ENCODE results near the gene CLCN2. TPM values are rescaled to one million over a fixed set of nuclear protein-coding genes. Genes with fewer than 3 reads are reported as not detected.
A peak's percentile ranks its signal among the peaks of the same experiment; 100 is the strongest.

Gene CLCN2
- polyA plus RNA-seq (ENCODE audit: insufficient read length in 4 of 4), result 10 to 100 TPM in 3 of 4 donors, 1 to 10 TPM in 1; 9.4 to 13.3 (median 11.6) TPM

DNA sequence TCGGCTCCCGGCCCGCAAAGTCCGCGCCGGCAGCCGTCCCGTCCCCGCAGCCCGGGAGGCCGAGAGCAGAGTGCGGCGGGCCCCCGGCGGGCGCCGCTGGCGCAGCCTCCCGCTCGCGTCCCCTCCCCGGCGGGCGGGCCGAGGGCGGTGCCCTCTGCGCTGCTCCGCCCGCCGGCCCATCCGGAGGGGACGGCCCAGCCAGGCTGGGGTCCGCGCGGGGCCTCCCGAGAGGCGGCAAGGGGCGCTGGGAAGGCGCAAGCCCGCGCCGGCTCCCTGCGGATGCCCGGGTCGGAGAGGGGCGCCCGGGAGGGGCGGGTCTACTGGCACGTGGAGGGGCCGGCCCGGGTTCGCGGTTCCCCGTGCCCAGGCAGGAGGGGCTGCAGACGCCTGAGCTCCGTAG, at the start of gene CLCN2, which contains the start of gene POLR2H:
Gene CLCN2 (minus strand): TSS at position 74 of the 400 bp plus-strand sequence. CDS start 126 bp downstream, outside the sequence.
Gene POLR2H (plus strand): TSS at position 179 of the 400 bp plus-strand sequence. CDS start 1,783 bp downstream, outside the sequence.
- peak in 1 of 4 donors; percentile 68 for DNase-seq (ENCODE audit: low read depth in 4 of 4, low spot score in 3 of 4)

DNA sequence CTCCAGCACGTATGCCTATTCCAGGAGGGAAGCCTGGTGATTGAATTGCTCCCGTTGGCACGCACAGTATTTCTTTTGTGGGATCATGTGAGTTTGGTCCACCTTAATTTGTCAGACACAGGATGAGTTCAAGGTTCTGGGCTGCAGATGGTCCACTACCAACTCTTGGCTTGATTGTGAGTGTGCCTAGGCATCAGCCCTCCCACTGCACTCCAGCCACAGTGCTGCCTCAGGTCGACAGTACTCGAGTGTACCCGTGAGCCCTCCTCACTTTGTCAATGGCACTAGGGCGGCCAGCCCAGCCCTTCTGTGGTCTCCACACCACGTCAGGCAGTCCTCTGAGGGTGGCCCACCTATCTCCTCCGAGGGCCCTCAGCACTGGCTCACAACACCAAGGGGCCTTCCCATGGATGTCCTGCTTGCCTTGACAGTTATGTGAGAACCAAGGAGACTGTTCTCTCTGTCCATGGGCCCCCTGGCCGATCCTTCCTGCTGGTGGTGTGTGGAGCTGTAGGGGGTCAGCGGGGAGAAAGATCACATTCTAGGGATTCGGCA, 48.6 kb upstream of the CLCN2 start:
- no peak for DNase-seq (ENCODE audit: low read depth in 4 of 4, low spot score in 3 of 4)

DNA sequence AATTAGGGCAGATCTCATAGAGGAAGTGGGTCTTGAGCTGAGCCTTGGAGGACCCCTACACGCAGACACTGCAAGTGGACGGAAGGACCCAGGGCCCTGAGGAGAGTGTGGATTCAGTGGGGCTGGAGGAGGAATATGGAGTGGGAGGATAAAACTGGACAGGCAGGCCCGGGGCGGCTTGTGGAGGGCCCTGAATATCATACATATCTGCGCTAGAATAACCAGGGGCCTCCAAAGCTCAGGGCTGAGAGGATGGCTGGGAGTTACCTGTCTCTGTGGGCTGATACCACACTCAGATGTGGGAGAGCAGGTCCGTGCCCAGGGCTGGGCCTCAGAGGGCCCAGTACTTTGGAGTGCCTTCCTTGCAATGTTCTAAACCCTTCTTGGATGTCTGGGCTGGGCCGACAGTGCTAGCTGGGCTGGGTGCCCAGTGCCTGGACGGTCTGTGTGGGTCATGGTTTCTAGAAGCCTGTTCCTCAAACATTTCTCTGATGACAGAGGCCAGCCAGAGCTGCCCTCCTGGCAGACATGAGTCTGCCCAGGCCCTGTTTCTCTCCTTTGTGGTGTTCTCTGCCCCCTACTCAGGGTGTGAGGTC, 48.0 kb upstream of the CLCN2 start:
- no peak for DNase-seq (ENCODE audit: low read depth in 4 of 4, low spot score in 3 of 4)

DNA sequence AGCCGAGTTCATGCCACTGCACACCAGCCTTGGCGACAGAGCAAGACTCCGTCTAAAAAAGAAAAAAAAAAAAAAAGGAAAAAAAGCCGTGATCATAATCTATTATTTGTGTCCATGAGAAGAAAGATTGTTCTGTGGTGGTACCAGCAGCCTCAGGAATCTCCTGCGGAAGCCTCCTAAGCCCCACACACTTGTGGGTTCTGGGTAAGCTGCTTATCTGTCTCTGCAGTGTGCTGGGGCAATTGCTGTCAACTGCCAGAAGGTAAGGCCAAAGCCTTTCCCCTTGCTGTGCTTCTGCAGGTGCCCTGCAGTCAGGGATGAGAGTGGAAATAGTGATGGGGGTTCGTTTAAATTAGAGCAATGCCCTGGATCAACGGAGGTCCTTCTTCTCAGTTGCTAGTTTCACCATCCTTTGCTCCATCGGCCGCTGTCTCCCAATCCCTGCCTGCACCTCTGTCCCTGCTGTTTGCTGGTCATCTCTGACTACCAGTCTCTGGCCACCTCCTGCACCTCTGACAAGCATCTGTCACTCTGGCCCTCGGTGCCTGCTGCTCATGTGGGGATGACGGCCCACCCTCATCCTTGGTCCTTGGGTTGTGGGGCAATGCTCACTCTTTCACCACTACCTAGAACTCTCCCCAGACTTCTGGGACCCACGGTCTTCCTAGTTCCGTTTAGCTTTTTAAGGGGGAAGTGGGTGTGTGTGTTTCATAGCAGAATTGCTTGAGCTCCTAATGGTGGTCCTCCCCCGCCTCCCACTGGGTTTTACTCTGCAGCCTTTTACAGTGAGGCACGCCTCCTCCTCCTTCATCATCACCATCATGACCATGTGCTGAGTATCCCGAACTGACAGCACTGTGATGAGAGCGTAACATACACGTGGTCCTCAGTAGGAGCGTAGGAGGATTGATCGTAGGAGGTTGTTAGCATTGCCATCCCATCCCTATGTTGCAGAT, 43.9 kb upstream of the CLCN2 start:
- no peak for DNase-seq (ENCODE audit: low read depth in 4 of 4, low spot score in 3 of 4)

DNA sequence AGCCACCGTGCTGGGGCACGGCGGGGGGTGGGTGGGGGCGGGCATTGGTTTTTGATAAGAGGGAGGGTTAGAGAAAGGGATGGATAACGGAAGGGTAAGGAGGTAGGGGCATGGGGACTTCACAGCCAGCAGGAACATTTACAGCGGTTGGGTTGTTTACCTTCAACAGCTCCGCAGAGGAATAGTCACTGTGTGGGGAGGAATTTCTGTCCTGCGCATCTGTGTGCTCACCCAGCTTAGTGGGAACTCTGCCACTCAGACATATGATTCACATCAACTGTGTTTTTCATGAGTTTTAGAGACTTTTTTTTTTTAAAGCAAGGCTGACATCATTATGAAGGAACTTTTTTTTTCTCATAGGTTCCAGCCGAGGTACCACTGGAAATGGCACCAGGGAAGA, 38.0 kb upstream of the CLCN2 start:
- DNase-seq (ENCODE audit: low read depth in 4 of 4, low spot score in 3 of 4), result no peak

DNA sequence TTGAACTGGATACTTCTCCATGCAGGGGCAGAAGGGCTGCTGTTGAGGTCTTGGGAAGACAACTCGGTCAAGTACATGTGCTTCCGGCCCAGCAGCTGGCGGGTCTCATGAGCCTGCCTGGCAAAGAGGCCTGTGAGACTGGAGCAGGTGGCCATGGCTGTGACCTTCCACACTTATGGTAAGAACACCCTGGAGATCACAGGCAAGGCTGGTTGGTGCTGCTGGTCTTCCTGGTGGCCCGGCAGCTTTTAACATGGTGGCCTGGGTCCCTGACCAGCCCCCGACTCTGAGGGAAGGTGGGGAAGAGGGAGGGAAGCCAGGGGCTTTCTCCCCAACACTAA, 33.9 kb upstream of the CLCN2 start:
- no peak for DNase-seq (ENCODE audit: low read depth in 4 of 4, low spot score in 3 of 4)

DNA sequence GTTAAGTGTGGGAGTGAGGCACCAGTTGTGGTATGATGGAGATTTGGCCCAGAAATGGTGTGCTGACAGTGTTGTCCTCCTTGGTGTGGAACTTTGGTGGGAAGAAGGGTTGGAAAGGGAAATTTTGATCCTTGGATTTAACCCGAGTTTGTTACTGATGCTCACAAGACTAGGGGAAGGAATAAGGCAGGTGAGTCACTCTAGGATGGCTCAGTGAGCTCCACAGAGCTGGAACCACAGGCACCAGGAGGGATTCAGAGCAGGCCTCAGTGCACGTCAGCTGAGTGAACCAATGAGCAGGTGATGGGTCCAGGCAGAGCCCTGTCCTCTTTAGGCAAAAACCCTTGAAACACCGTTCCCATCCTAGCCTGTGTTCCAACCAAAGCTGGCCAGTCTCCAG, 29.9 kb upstream of the CLCN2 start:
- DNase-seq (ENCODE audit: low read depth in 4 of 4, low spot score in 3 of 4), result no peak

DNA sequence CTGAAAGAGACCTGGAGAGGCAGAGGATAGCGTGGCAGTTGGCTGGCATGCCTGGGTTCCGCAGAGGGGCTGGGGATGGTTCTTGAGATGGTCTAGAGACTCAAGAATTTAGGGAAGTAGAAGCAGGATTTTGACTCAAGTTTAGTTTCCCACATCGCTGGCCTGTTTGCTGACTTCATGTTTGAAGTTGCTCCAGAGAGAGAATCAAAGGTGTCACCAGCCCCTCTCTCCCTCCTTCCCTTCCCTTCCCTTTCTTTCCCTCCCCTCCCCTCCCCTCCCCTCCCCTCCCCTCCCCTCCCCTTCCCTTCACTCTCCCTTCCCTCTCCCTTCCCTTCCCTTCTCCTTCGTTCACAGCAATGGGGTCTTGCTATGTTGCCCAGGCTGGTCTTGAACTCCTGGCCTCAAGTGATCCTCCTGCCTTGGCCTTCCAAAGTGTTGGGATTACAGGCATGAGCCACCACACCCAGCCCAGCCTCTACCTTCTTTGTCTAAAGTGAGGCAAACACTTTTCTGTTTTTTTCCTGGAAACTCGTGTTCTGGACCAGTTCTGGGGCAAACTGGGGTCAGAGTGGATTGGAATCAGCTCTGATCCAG, 28.6 kb upstream of the CLCN2 start:
- DNase-seq (ENCODE audit: low read depth in 4 of 4, low spot score in 3 of 4), result no peak

DNA sequence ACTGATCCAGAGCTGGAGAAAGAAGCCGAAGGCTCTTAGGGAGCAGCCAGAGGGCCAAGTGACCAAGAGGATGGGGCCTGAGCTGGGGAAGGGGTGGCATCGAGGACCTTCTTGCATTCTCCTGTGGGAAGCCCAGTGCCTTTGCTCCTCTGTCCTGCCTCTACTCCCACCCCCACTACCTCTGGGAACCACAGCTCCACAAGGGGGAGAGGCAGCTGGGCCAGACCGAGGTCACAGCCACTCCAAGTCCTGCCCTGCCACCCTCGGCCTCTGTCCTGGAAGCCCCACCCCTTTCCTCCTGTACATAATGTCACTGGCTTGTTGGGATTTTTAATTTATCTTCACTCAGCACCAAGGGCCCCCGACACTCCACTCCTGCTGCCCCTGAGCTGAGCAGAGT, 28.0 kb upstream of the CLCN2 start:
- no peak for DNase-seq (ENCODE audit: low read depth in 4 of 4, low spot score in 3 of 4)

DNA sequence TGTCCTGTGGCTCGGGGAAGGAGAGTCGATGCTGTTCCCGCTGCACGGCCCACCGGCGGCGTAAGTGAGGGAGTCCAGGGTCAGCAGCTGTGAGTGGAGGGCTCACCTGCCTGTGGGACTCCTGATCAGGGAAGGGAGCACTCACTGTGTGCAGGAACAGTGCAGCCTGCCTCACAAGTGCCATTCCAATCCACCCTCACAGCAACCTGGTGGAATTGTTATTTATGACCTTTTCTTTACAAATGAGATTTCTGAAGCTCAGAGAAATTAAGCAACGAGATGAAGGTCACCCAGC, 27.5 kb upstream of the CLCN2 start:
- DNase-seq (ENCODE audit: low read depth in 4 of 4, low spot score in 3 of 4), result no peak

DNA sequence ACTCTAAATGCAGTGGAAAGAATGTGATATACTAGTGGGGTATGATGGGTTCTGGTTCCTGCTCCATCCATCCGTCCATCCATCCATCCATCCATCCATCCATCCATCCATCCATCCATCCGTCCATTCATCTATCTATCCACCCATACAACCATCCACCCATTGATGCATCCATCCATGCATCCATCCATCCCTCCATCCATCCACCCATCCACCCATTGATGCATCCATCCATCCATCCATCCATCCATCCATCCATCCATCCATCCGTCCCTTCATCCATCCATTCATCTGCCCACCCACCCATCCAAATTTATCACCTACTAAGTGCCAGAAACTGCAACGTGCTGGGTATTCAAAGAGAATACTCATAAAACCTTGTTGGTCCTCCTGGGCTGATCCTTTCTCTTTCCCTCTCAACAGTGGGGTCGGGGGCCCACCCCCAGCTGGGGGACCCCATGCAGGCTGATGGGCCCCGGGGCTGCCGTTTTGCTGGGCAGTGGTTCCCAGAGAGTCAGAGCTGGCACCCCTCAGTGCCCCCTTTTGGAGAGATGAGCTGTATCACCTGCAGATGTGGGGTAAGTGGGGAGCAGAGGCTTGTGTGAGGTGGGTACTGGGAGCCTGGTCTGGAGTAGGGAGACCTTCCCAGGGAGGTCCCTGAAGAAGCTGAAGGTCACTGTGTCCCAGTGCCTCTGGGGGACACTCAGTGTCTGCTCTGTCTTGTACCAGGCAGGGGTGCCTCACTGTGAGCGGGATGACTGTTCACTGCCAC, 26.9 kb upstream of the CLCN2 start:
- DNase-seq (ENCODE audit: low read depth in 4 of 4, low spot score in 3 of 4), result no peak

DNA sequence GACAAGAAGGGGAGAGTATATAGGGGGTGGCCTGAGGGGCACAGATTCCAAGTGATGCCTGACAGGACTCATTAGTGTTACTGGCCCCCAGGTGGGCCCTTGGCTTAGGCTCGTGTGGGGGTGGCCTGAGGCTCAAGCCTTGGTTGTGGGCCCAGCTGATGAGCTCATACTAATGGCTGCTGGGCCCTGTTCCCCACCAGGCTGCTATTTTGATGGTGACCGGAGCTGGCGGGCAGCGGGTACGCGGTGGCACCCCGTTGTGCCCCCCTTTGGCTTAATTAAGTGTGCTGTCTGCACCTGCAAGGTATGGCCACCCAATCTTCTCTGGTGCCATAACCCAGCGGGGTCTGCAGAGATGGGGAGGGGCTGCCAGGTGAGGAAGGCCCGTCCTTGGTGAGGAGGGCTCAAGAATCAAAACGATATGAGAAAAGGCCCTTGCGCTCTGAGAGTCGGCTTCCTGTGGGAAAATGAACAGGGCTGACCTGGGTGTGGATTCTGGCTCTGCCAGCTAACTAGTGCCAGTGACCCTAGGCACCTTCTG, 25.8 kb upstream of the CLCN2 start:
- DNase-seq (ENCODE audit: low read depth in 4 of 4, low spot score in 3 of 4), result no peak

DNA sequence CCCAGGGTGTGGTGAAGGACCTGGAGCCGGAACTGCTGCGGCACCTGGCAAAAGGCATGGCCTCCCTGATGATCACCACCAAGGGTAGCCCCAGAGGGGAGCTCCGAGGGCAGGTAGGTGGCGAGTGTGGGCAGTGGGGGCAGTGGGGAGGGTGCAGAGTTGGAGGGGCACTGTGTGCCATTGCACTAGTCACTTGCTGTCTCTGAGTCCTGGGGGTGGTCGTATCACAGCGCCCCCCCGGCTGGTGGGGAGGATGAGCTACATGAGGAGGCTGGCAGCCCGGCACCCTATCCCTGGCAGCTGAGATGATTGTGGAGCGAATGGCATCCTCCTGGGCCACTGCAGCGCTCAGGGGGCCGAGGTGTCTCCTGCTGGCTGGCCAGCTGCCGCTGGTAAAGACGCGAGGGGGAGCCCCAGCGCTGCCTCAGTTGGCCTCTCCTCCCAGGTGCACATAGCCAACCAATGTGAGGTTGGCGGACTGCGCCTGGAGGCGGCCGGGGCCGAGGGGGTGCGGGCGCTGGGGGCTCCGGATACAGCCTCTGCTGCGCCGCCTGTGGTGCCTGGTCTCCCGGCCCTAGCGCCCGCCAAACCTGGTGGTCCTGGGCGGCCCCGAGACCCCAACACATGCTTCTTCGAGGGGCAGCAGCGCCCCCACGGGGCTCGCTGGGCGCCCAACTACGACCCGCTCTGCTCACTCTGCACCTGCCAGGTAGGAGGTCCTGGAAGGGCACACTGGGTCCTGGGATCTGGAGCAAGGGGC, 24.8 kb upstream of the CLCN2 start:
- no peak for DNase-seq (ENCODE audit: low read depth in 4 of 4, low spot score in 3 of 4)

DNA sequence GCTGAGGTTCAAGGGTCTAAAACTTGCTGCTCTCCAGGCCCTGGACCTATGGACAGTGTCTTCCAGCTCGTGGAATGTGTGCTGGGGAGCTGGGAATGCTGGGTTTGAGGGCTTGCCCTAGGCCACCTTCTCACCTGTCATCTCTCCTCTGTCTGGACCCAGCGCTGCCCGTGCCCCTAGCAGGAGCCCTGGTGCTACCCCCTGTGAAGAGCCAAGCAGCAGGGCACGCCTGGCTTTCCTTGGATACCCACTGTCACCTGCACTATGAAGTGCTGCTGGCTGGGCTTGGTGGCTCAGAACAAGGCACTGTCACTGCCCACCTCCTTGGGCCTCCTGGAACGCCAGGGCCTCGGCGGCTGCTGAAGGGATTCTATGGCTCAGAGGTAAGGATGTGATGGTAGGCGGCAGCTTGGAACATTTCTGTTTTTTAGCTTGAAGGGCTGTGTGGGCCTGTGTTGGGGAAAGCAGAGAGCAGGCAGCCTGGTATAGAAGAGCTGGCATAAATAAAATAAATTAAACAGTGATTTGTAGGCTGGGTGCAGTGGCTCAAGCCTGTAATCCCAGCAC, 23.5 kb upstream of the CLCN2 start:
- no peak for DNase-seq (ENCODE audit: low read depth in 4 of 4, low spot score in 3 of 4)

DNA sequence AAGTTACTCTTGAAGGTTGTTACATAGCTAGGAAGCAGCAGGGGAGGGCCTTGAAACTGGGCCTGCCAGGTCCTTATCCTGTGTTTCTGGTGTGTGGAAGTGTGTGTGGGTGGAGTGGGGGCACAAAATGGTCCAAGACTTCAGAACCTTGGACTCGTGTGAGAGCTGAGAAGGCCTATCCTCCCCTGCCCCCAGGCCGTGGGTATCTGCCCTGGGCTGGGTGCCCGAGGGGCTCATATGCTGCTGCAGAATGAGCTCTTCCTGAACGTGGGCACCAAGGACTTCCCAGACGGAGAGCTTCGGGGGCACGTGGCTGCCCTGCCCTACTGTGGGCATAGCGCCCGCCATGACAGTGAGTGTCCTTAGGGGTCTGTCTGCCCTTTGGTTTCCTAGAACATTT, 22.9 kb upstream of the CLCN2 start:
- no peak for DNase-seq (ENCODE audit: low read depth in 4 of 4, low spot score in 3 of 4)

DNA sequence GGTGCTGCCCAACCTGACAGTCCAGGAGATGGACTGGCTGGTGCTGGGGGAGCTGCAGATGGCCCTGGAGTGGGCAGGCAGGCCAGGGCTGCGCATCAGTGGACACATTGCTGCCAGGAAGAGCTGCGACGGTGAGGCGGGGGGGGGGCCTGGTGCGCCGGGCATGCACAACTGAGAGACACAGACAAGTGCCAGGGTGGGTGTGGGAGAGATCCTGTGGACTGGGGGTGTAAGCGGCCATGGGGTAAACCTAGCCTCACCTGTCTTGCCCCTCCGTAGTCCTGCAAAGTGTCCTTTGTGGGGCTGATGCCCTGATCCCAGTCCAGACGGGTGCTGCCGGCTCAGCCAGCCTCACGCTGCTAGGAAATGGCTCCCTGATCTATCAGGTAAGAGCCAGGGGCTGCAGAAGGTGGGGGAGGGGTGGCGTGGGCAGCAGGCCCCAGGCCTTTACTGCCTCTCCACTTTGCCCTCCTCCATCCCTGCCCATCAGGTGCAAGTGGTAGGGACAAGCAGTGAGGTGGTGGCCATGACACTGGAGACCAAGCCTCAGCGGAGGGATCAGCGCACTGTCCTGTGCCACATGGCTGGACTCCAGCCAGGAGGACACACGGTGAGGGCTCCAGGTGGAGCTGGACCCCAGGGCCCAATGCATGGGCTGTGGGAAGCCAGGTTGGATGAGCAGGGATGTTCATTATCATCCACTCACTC, 21.8 kb upstream of the CLCN2 start:
- DNase-seq (ENCODE audit: low read depth in 4 of 4, low spot score in 3 of 4), result no peak

DNA sequence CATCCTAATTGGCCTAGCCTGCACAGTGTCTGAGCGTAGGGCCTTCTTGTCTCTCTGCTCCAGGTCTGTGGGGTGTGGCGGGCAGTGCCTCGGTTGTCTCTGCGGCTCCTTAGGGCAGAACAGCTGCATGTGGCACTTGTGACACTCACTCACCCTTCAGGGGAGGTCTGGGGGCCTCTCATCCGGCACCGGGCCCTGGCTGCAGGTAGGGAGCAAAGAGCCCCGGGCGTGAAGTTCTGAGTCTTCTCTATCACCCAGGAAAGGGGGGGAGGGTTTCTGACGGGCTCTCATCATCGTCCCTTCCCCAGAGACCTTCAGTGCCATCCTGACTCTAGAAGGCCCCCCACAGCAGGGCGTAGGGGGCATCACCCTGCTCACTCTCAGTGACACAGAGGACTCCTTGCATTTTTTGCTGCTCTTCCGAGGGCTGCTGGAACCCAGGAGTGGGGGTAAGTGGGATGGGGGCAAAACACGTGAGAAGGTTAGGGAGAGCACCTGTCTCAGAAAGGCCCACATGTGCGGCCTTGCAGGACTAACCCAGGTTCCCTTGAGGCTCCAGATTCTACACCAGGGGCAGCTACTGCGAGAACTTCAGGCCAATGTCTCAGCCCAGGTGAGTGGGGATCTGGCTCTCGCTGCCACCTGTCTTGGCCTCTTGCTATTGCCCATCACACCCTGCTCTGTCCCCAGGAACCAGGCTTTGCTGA, 21.1 kb upstream of the CLCN2 start:
- DNase-seq (ENCODE audit: low read depth in 4 of 4, low spot score in 3 of 4), result no peak

Data from right renal pelvis (tissue), 4 donors.